Pancreas (tissue), 10 donors: ENCODE data around the gene APP. TPM values are rescaled to one million over a fixed set of nuclear protein-coding genes. Genes with fewer than 3 reads are reported as not detected.

ENCODE experiments used
- ATAC-seq, 4 donors: fragments of 200-7000 bp; cut with Tn5 transposase; one replicate each; pipeline versions ENCODE4 v1.8.0 to v1.9.1; 2020; ENCODE audit warnings: mild to moderate bottlenecking in 4 of 4, moderate library complexity in 4 of 4
- DNase-seq, 6 donors: peaks; one replicate each; pipeline ENCODE4 v3.0.0-alpha.2; 2020
- FAIRE-seq: peaks from 2 replicates; lab custom pipeline; 2012; peaks lifted over from hg19 to GRCh38; lab: Jason Lieb, UNC
- H3K27ac ChIP-seq, 4 donors: fragments of 200-600 bp; sonication (generic); 1 replicate in 3 of 4; 2 replicates in 1 of 4; pipeline versions ENCODE4 v1.5.0 to v1.8.0; 2020
- H3K27me3 ChIP-seq, 4 donors: fragments of 200-600 bp; one replicate each; pipeline ENCODE4 v1.8.0; 2021
- H3K36me3 ChIP-seq, 3 donors: fragments of 200-600 bp; sonication (generic) in 1 of 3; one replicate each; pipeline versions ENCODE4 v1.5.0 to v1.8.0; 2020 to 2021
- H3K4me1 ChIP-seq, 3 donors: fragments of 200-600 bp; one replicate each; pipeline ENCODE4 v1.8.0; 2021
- H3K4me3 ChIP-seq, 4 donors: fragments of 200-600 bp; sonication (generic) in 2 of 4; one replicate each; pipeline versions ENCODE4 v1.5.0 to v1.8.0; 2020 to 2021
- H3K9me3 ChIP-seq, 4 donors: fragments of 200-600 bp; one replicate each; pipeline ENCODE4 v1.8.0; 2021
- WGBS, 2 donors: extraction: QIAGEN DNeasy Blood & Tissue Kit; methylation state at CpG; one replicate each; pipeline ENCODE4 v1.1.7; 2013; 5-methylcytosine and 5-hydroxymethylcytosine counted together
- intact Hi-C, 3 donors: fragments of 100-400 bp; cut with DNase I; formaldehyde crosslinking; loops; one replicate each; pipeline versions ENCODE4 v1.11.1 to v1.14.2; 2022
- polyA plus RNA-seq, 2 donors: library from polyadenylated mRNA; stranded (reverse); fragments of 200-250 nt; gene quantifications; one replicate each; pipeline ENCODE4 v1.2.3, GENCODE V29; 2013
- total RNA-seq, 6 donors: library from RNA; stranded (reverse); fragmentation: NEBNext Ultra II Directional in 4 of 6; extraction: Animal tissue kit (Norgen Biotek cat#: 25700) in 4 of 6; gene quantifications; one replicate each; pipeline versions ENCODE4 v1.2.1 to v1.2.4, GENCODE V29; 2021 to 2023
- TF ChIP-seq, protein P1 (sequence below), 4 donors: fragments of 200-600 bp; sonication (generic) in 3 of 4; IDR thresholded peaks; one replicate each; pipeline versions ENCODE4 v1.5.0 to v1.8.0; 2021; ENCODE audit warnings: antibody characterized with exemption in 4 of 4
- donor health status: healthy with polysubstance abuse.
- donor health status: DM: no; HTN: no; CAD: no; lungs with moderate emphysema.
- donor health status: DM: no; HTN: no; CAD: no.
- donor health status: control.
- donor health status: control.
- donor health status: Bipolar disorder and iron deficiency.
- donor health status: DM: yes; HTN: yes; CAD: no.
- donor health status: DM: no; HTN: no; CAD: no.
- donor health status: DM: no; HTN: no; CAD: no.
- donor health status: DM: yes; HTN: yes; CAD: no.

APP gene
- total and polyA plus RNA-seq, 8 donors, result 50.7 to 372 (median 165) TPM

DNA sequence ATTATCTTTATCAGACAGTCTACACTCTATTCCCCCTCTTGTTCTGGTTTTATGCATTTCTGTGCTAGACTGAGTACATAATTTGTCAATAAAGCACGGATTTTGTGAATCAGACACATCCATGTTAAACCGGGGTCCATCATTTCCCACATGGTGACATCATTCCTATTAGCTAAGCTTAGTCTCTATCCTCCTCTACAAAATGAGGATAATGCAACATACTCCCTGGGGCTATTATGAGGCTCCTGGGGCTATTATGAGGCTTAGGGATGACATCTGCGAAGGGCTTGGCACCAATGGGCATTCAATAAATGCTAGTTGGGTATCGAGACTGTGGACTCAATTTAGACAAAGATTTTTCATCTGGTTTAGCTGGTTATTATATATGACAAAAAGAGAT, 25.1 kb upstream of the APP start:
- DNase-seq, result no peak
- intact Hi-C loops, result no loop called here
- no peaks in the 10 kb centered on the region for H3K4me1 ChIP-seq
- no peak overlapping the region for H3K4me3 ChIP-seq
- TF ChIP-seq, protein P1, sequence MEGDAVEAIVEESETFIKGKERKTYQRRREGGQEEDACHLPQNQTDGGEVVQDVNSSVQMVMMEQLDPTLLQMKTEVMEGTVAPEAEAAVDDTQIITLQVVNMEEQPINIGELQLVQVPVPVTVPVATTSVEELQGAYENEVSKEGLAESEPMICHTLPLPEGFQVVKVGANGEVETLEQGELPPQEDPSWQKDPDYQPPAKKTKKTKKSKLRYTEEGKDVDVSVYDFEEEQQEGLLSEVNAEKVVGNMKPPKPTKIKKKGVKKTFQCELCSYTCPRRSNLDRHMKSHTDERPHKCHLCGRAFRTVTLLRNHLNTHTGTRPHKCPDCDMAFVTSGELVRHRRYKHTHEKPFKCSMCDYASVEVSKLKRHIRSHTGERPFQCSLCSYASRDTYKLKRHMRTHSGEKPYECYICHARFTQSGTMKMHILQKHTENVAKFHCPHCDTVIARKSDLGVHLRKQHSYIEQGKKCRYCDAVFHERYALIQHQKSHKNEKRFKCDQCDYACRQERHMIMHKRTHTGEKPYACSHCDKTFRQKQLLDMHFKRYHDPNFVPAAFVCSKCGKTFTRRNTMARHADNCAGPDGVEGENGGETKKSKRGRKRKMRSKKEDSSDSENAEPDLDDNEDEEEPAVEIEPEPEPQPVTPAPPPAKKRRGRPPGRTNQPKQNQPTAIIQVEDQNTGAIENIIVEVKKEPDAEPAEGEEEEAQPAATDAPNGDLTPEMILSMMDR (IDR thresholded peaks at IDR 0.05), result no peak
- WGBS, 2 donors, result 86 to 92% methylated on average over 4 of the region's 4 CpGs
- H3K27me3 ChIP-seq, result no peaks in the 10 kb centered on the region
- H3K36me3 ChIP-seq, result no peaks in the 10 kb centered on the region
- no peak for FAIRE-seq
- ATAC-seq, result no peak
- H3K9me3 ChIP-seq, result no peaks in the 10 kb centered on the region
- H3K27ac ChIP-seq, result no peak overlapping the region

- ATAC-seq (no peak), FAIRE-seq (no peak), DNase-seq (no peak)
- no peak overlapping the region for H3K27ac ChIP-seq
- TF ChIP-seq, protein P1 (IDR thresholded peaks at IDR 0.05), result no peak
- no peaks in the 10 kb centered on the region for H3K4me1 ChIP-seq
- no peak overlapping the region for H3K4me3 ChIP-seq
- intact Hi-C loops, result no loop called here
- 43 to 47% methylated on average over 6 of the region's 6 CpGs for WGBS, 2 donors
- no peaks in the 10 kb centered on the region for H3K36me3 ChIP-seq
- H3K27me3 ChIP-seq, result no peaks in the 10 kb centered on the region
- H3K9me3 ChIP-seq, result no peaks in the 10 kb centered on the region
Measured at GRCh38 chr21:26194811-26195251, 24.3 kb upstream of the APP start.

DNA sequence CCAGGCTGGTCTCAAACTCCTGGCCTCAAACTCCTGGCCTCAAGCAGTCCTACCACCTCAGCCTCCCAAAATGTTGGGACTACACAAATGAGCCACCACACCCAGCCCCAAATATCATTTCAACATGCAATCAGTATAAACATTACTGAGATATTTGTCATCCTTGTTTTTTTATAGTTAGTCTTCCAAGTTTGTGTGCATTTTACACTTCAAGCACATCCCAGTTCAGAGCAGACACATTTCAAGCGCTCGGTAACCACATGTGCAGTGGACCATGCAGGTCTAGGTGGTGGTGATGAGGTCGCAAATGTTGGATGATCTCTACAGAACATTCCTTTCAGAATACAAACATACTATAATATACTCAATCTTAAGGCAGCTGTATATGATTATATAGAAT, 23.8 kb upstream of the APP start:
- Histone ChIP-seq H3K9me3 (no peaks in the 10 kb centered on the region), H3K4me1 (no peaks in the 10 kb centered on the region), H3K27me3 (no peaks in the 10 kb centered on the region), H3K36me3 (no peaks in the 10 kb centered on the region), H3K27ac (no peak overlapping the region), H3K4me3 (no peak overlapping the region)
- intact Hi-C loops, result no loop called here
- TF ChIP-seq, protein P1 (IDR thresholded peaks at IDR 0.05), result no peak
- DNase-seq (no peak), FAIRE-seq (no peak), ATAC-seq (no peak)
- WGBS, 2 donors, result 80 to 88% methylated on average over 3 of the region's 3 CpGs

DNA sequence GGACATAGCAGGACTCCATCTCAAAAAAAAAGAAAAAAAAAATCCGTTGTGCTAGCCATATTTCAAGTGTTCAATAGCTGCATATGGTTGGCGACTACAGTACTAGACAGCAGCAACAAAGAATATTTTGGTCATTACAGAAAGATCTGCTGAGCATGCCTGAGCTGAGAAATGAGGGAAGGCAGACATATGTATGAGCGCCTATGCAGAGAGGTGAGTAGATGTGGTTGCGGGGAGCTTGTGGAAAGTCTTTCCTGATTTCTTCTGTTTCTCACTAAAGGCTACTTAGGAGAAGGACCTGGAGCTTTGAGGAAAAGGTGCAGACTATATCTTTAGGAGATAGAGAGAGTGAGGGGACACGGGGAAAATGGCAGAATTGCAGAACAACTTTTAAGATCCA, 21.0 kb upstream of the APP start:
- no peak for DNase-seq
- no peaks in the 10 kb centered on the region for H3K36me3 ChIP-seq

GRCh38 chr21:26188422-26188821, 17.9 kb upstream of the APP start:
- TF ChIP-seq, protein P1 (IDR thresholded peaks at IDR 0.05), result no peak
- ATAC-seq (no peak), DNase-seq (no peak), FAIRE-seq (no peak)
- Histone ChIP-seq H3K4me3 (no peak overlapping the region), H3K4me1 (no peaks in the 10 kb centered on the region), H3K9me3 (no peaks in the 10 kb centered on the region), H3K36me3 (no peaks in the 10 kb centered on the region), H3K27me3 (no peaks in the 10 kb centered on the region), H3K27ac (no peak overlapping the region)
- intact Hi-C loops, result no loop called here
- 75 to 83% methylated on average over 5 of the region's 5 CpGs for WGBS, 2 donors

More for the DNA sequence above, 21.0 kb upstream of the APP start:
- TF ChIP-seq, protein P1 (IDR thresholded peaks at IDR 0.05), result no peak
- H3K4me1 ChIP-seq, result no peaks in the 10 kb centered on the region
- H3K4me3 ChIP-seq, result no peak overlapping the region
- WGBS, 2 donors, result 82 to 90% methylated on average over 5 of the region's 5 CpGs
- H3K27me3 ChIP-seq, result no peaks in the 10 kb centered on the region
- H3K9me3 ChIP-seq, result no peaks in the 10 kb centered on the region
- H3K27ac ChIP-seq, result no peak overlapping the region
- FAIRE-seq (no peak), ATAC-seq (no peak)
- intact Hi-C loops, result no loop called here
